ENCODE results near the gene LDLRAD4. TPM values are rescaled to one million over a fixed set of nuclear protein-coding genes. Genes with fewer than 3 reads are reported as not detected.
"Not testable (repeated sequence)": the region's sequence is repeated elsewhere in the genome, so short reads cannot be mapped to it uniquely, and the experiment has no call there.

LDLRAD4 gene
- total RNA-seq, 1 donor: 50.9 TPM

- no peaks in the 10 kb centered on the region for H3K27me3 ChIP-seq (ENCODE audit: insufficient read depth, low read length)
- peaks cover 10% of the 10 kb centered on the region for H3K9me3 ChIP-seq (ENCODE audit: low read depth, low read length)
- no peaks in the 10 kb centered on the region for H3K4me1 ChIP-seq (ENCODE audit: insufficient read depth, low read length)
- no peak overlapping the region for H3K4me3 ChIP-seq (ENCODE audit: low read length)
Observed at GRCh38 chr18:13338318-13338717, 119.8 kb downstream of the LDLRAD4 start.

GRCh38 chr18:13339653-13340052 lies 121.1 kb downstream of the LDLRAD4 start:
- H3K27me3 ChIP-seq (ENCODE audit: insufficient read depth, low read length): no peaks in the 10 kb centered on the region

GRCh38 chr18:13346449-13346848 lies 127.9 kb downstream of the LDLRAD4 start:
- not testable (repeated sequence) for H3K9me3 ChIP-seq (ENCODE audit: low read depth, low read length); H3K4me3 ChIP-seq (ENCODE audit: low read length); H3K4me1 ChIP-seq (ENCODE audit: insufficient read depth, low read length); H3K27me3 ChIP-seq (ENCODE audit: insufficient read depth, low read length)

More at GRCh38 chr18:13339653-13340052, 121.1 kb downstream of the LDLRAD4 start:
- Histone ChIP-seq H3K9me3 (ENCODE audit: low read depth, low read length) (peaks cover 10% of the 10 kb centered on the region), H3K4me1 (ENCODE audit: insufficient read depth, low read length) (no peaks in the 10 kb centered on the region), H3K4me3 (ENCODE audit: low read length) (no peak overlapping the region)

- Histone ChIP-seq H3K4me1 (ENCODE audit: insufficient read depth, low read length) (peaks cover 10% of the 10 kb centered on the region), H3K9me3 (ENCODE audit: low read depth, low read length) (no peaks in the 10 kb centered on the region), H3K4me3 (ENCODE audit: low read length) (no peak overlapping the region), H3K27me3 (ENCODE audit: insufficient read depth, low read length) (no peaks in the 10 kb centered on the region)
Observed at GRCh38 chr18:13353084-13353823, 134.7 kb downstream of the LDLRAD4 start.

- H3K27me3 ChIP-seq (ENCODE audit: insufficient read depth, low read length): no peaks in the 10 kb centered on the region
- no peaks in the 10 kb centered on the region for H3K9me3 ChIP-seq (ENCODE audit: low read depth, low read length)
- no peak overlapping the region for H3K4me3 ChIP-seq (ENCODE audit: low read length)
- peaks cover 15% of the 10 kb centered on the region for H3K4me1 ChIP-seq (ENCODE audit: insufficient read depth, low read length)
Observed at GRCh38 chr18:13354402-13354801, 135.8 kb downstream of the LDLRAD4 start.

GRCh38 chr18:13356032-13356431 lies 137.5 kb downstream of the LDLRAD4 start:
- Histone ChIP-seq H3K9me3 (ENCODE audit: low read depth, low read length) (no peaks in the 10 kb centered on the region), H3K4me3 (ENCODE audit: low read length) (no peak overlapping the region), H3K27me3 (ENCODE audit: insufficient read depth, low read length) (no peaks in the 10 kb centered on the region), H3K4me1 (ENCODE audit: insufficient read depth, low read length) (peaks cover 23% of the 10 kb centered on the region)

GRCh38 chr18:13357289-13357688 lies 138.7 kb downstream of the LDLRAD4 start:
- Histone ChIP-seq H3K9me3 (ENCODE audit: low read depth, low read length) (no peaks in the 10 kb centered on the region), H3K27me3 (ENCODE audit: insufficient read depth, low read length) (no peaks in the 10 kb centered on the region), H3K4me1 (ENCODE audit: insufficient read depth, low read length) (peaks cover 25% of the 10 kb centered on the region), H3K4me3 (ENCODE audit: low read length) (no peak overlapping the region)

GRCh38 chr18:13359210-13359609 lies 140.7 kb downstream of the LDLRAD4 start:
- no peak overlapping the region for H3K4me3 ChIP-seq (ENCODE audit: low read length)
- peaks cover 22% of the 10 kb centered on the region for H3K4me1 ChIP-seq (ENCODE audit: insufficient read depth, low read length)
- H3K27me3 ChIP-seq (ENCODE audit: insufficient read depth, low read length): no peaks in the 10 kb centered on the region
- no peaks in the 10 kb centered on the region for H3K9me3 ChIP-seq (ENCODE audit: low read depth, low read length)

- peaks cover 22% of the 10 kb centered on the region for H3K4me1 ChIP-seq (ENCODE audit: insufficient read depth, low read length)
- no peaks in the 10 kb centered on the region for H3K9me3 ChIP-seq (ENCODE audit: low read depth, low read length)
- no peak overlapping the region for H3K4me3 ChIP-seq (ENCODE audit: low read length)
- no peaks in the 10 kb centered on the region for H3K27me3 ChIP-seq (ENCODE audit: insufficient read depth, low read length)
Observed at GRCh38 chr18:13361431-13361830, 142.9 kb downstream of the LDLRAD4 start.

GRCh38 chr18:13362051-13362450 lies 143.5 kb downstream of the LDLRAD4 start:
- H3K9me3 ChIP-seq (ENCODE audit: low read depth, low read length): no peaks in the 10 kb centered on the region
- H3K27me3 ChIP-seq (ENCODE audit: insufficient read depth, low read length): no peaks in the 10 kb centered on the region
- H3K4me3 ChIP-seq (ENCODE audit: low read length): no peak overlapping the region
- peaks cover 24% of the 10 kb centered on the region for H3K4me1 ChIP-seq (ENCODE audit: insufficient read depth, low read length)

GRCh38 chr18:13362607-13363006 lies 144.0 kb downstream of the LDLRAD4 start:
- H3K9me3 ChIP-seq (ENCODE audit: low read depth, low read length): no peaks in the 10 kb centered on the region
- H3K4me3 ChIP-seq (ENCODE audit: low read length): no peak overlapping the region
- H3K4me1 ChIP-seq (ENCODE audit: insufficient read depth, low read length): peaks cover 27% of the 10 kb centered on the region
- no peaks in the 10 kb centered on the region for H3K27me3 ChIP-seq (ENCODE audit: insufficient read depth, low read length)

- H3K9me3 ChIP-seq (ENCODE audit: low read depth, low read length): no peaks in the 10 kb centered on the region
- H3K27me3 ChIP-seq (ENCODE audit: insufficient read depth, low read length): no peaks in the 10 kb centered on the region
- peaks cover 27% of the 10 kb centered on the region for H3K4me1 ChIP-seq (ENCODE audit: insufficient read depth, low read length)
- no peak overlapping the region for H3K4me3 ChIP-seq (ENCODE audit: low read length)
Observed at GRCh38 chr18:13363359-13363758, 144.8 kb downstream of the LDLRAD4 start.

- Histone ChIP-seq H3K4me3 (ENCODE audit: low read length) (no peak overlapping the region), H3K9me3 (ENCODE audit: low read depth, low read length) (no peaks in the 10 kb centered on the region), H3K4me1 (ENCODE audit: insufficient read depth, low read length) (peaks cover 18% of the 10 kb centered on the region), H3K27me3 (ENCODE audit: insufficient read depth, low read length) (no peaks in the 10 kb centered on the region)
Observed at GRCh38 chr18:13364721-13365205, 146.2 kb downstream of the LDLRAD4 start.

GRCh38 chr18:13366131-13366530 lies 147.6 kb downstream of the LDLRAD4 start:
- no peaks in the 10 kb centered on the region for H3K9me3 ChIP-seq (ENCODE audit: low read depth, low read length)
- H3K4me3 ChIP-seq (ENCODE audit: low read length): no peak overlapping the region

GRCh38 chr18:13366541-13366940 lies 148.0 kb downstream of the LDLRAD4 start:
- H3K9me3 ChIP-seq (ENCODE audit: low read depth, low read length): no peaks in the 10 kb centered on the region
- H3K4me3 ChIP-seq (ENCODE audit: low read length): no peak overlapping the region
- H3K27me3 ChIP-seq (ENCODE audit: insufficient read depth, low read length): no peaks in the 10 kb centered on the region
- H3K4me1 ChIP-seq (ENCODE audit: insufficient read depth, low read length): peaks cover 16% of the 10 kb centered on the region

More at GRCh38 chr18:13366131-13366530, 147.6 kb downstream of the LDLRAD4 start:
- Histone ChIP-seq H3K4me1 (ENCODE audit: insufficient read depth, low read length) (peaks cover 13% of the 10 kb centered on the region), H3K27me3 (ENCODE audit: insufficient read depth, low read length) (no peaks in the 10 kb centered on the region)

All from mononuclear cell (primary cell).